H1 (cell line): Measurements from ENCODE around the gene TFCP2L1.

Source experiments
- ATF2 ChIP-seq: IDR thresholded peaks from 2 replicates; pipeline ENCODE4 v1.6.1; 2012; ENCODE audit warnings: low read length, inconsistent platforms
- JUND ChIP-seq: IDR thresholded peaks from 2 replicates; pipeline ENCODE4 v1.6.1; 2011; ENCODE audit warnings: mild to moderate bottlenecking, improper control_type of control experiment, low read length
- POLR2AphosphoS5 ChIP-seq: IDR thresholded peaks from 2 replicates; pipeline ENCODE4 v1.6.1; 2011; ENCODE audit warnings: low read depth, low read length
- RXRA ChIP-seq: IDR thresholded peaks from 2 replicates; pipeline ENCODE4 v1.6.1; 2011; ENCODE audit warnings: low read depth, mild to moderate bottlenecking, low read length, moderate library complexity; ENCODE audit not compliant: insufficient read depth
- TAF1 ChIP-seq: IDR thresholded peaks from 2 replicates; pipeline ENCODE4 v1.6.1; 2011; ENCODE audit warnings: mild to moderate bottlenecking, low read depth, low read length

- TF ChIP-seq POLR2AphosphoS5 (no peak), TAF1 (no peak), ATF2 (no peak), JUND (no peak), RXRA (no peak)
Observed at GRCh38 chr2:121285926-121286325, 924 bp upstream of the TFCP2L1 start.
